Measurements from ENCODE around the gene CTDNEP1.
A peak's percentile ranks its signal among the peaks of the same experiment; 100 is the strongest.

The CTDNEP1 gene

GRCh38 chr17:7226721-7227710 is 24.5 kb downstream of the CTDNEP1 start:
- no peak for DNase-seq

- no peak for DNase-seq
Measured at GRCh38 chr17:7225711-7226331, 25.7 kb downstream of the CTDNEP1 start.

GRCh38 chr17:7224661-7225111 is 26.8 kb downstream of the CTDNEP1 start:
- no peak for DNase-seq

GRCh38 chr17:7224110-7224509 is 27.4 kb downstream of the CTDNEP1 start:
- no peak for DNase-seq

- no peak for DNase-seq
Measured at GRCh38 chr17:7223375-7223774, 28.2 kb downstream of the CTDNEP1 start.

- DNase-seq: no peak
Measured at GRCh38 chr17:7222972-7223292, 28.6 kb downstream of the CTDNEP1 start.

- no peak for DNase-seq
Measured at GRCh38 chr17:7222093-7222971, 29.2 kb downstream of the CTDNEP1 start.

- no peak for DNase-seq
Measured at GRCh38 chr17:7221278-7222092, 30.0 kb downstream of the CTDNEP1 start.

GRCh38 chr17:7220593-7221277 is 30.8 kb downstream of the CTDNEP1 start:
- DNase-seq: peak; percentile 26 to 38 (median 28)

GRCh38 chr17:7219812-7220592 is 31.5 kb downstream of the CTDNEP1 start, which contains the start of the genes ACADVL and DLG4:
ACADVL (plus strand) TSS chr17:7219938; CDS start chr17:7219985, 47 bp downstream.
DLG4 (minus strand) TSS chr17:7219836.
- peak; percentile 53 to 68 (median 57) for DNase-seq

GRCh38 chr17:7219229-7219811 is 32.2 kb downstream of the CTDNEP1 start:
- no peak for DNase-seq

GRCh38 chr17:7218758-7219157 is 32.8 kb downstream of the CTDNEP1 start:
- no peak for DNase-seq

GRCh38 chr17:7218166-7218565 is 33.4 kb downstream of the CTDNEP1 start:
- no peak for DNase-seq

GRCh38 chr17:7217113-7217987 is 34.2 kb downstream of the CTDNEP1 start:
- DNase-seq: no peak

GRCh38 chr17:7216242-7217112 is 35.1 kb downstream of the CTDNEP1 start:
- DNase-seq: no peak

GRCh38 chr17:7215652-7216180 is 35.8 kb downstream of the CTDNEP1 start:
- DNase-seq: no peak

- DNase-seq: no peak
Measured at GRCh38 chr17:7215136-7215638, 36.3 kb downstream of the CTDNEP1 start.
